ENCODE data around the gene GRB10. TPM values are rescaled to one million over a fixed set of nuclear protein-coding genes. Genes with fewer than 3 reads are reported as not detected.

GRB10 gene
- total RNA-seq, 1 donor from 2014 or later, result not detected

- POLR2A ChIA-PET, result no interaction called here
- Mint-ChIP-seq H3K36me3 (ENCODE audit: low read depth) (no peaks in the 10 kb centered on the region), H3K9me3 (no peaks in the 10 kb centered on the region), H3K27ac (no peak overlapping the region), H3K27me3 (peaks cover 14% of the 10 kb centered on the region), H3K4me3 (no peak overlapping the region), H3K4me1 (peaks cover 28% of the 10 kb centered on the region)
- DNase-seq, result no peak
- ATAC-seq (ENCODE audit: low read depth), result no peak
- CTCF ChIA-PET, result no interaction called here
- TF ChIP-seq CTCF (IDR thresholded peaks at IDR 0.05), result no peak
- intact Hi-C loops (cut with micrococcal nuclease), result no loop called here
Measured at GRCh38 chr7:50666124-50666496, 116.6 kb downstream of the GRB10 start.

- Mint-ChIP-seq H3K4me1 (peaks cover 33% of the 10 kb centered on the region), H3K27me3 (peaks cover 14% of the 10 kb centered on the region), H3K4me3 (no peak overlapping the region), H3K36me3 (ENCODE audit: low read depth) (no peaks in the 10 kb centered on the region), H3K27ac (no peak overlapping the region), H3K9me3 (no peaks in the 10 kb centered on the region)
- POLR2A ChIA-PET, result no interaction called here
- intact Hi-C loops (cut with micrococcal nuclease), result no loop called here
- ATAC-seq (ENCODE audit: low read depth) (no peak), DNase-seq (no peak)
- no peak for TF ChIP-seq CTCF (IDR thresholded peaks at IDR 0.05)
- CTCF ChIA-PET, result no interaction called here
Measured at GRCh38 chr7:50665403-50666123, 117.1 kb downstream of the GRB10 start.

GRCh38 chr7:50664937-50665336 lies 117.8 kb downstream of the GRB10 start:
- Mint-ChIP-seq H3K27ac (no peak overlapping the region), H3K36me3 (ENCODE audit: low read depth) (no peaks in the 10 kb centered on the region), H3K9me3 (no peaks in the 10 kb centered on the region), H3K27me3 (peaks cover 14% of the 10 kb centered on the region), H3K4me3 (no peak overlapping the region), H3K4me1 (peaks cover 40% of the 10 kb centered on the region)
- no peak for TF ChIP-seq CTCF (IDR thresholded peaks at IDR 0.05)
- ChIA-PET CTCF (no interaction called here), POLR2A (no interaction called here)
- intact Hi-C loops (cut with micrococcal nuclease), result no loop called here
- ATAC-seq (ENCODE audit: low read depth) (no peak), DNase-seq (no peak)

- CTCF ChIA-PET, result no interaction called here
- H3K36me3 Mint-ChIP-seq (ENCODE audit: low read depth), result no peaks in the 10 kb centered on the region
- intact Hi-C loops (cut with micrococcal nuclease), result no loop called here
- no peak overlapping the region for H3K4me3 Mint-ChIP-seq
- H3K27ac Mint-ChIP-seq, result no peak overlapping the region
- POLR2A ChIA-PET, result no interaction called here
- peaks cover 14% of the 10 kb centered on the region for H3K27me3 Mint-ChIP-seq
- DNase-seq (no peak), ATAC-seq (ENCODE audit: low read depth) (no peak)
- no peaks in the 10 kb centered on the region for H3K9me3 Mint-ChIP-seq
- no peak for TF ChIP-seq CTCF (IDR thresholded peaks at IDR 0.05)
- peaks cover 43% of the 10 kb centered on the region for H3K4me1 Mint-ChIP-seq
Measured at GRCh38 chr7:50664461-50664922, 118.2 kb downstream of the GRB10 start.

GRCh38 chr7:50663396-50664102 lies 119.1 kb downstream of the GRB10 start:
- ATAC-seq (ENCODE audit: low read depth), result no peak
- Mint-ChIP-seq H3K4me1 (peaks cover 43% of the 10 kb centered on the region), H3K4me3 (no peak overlapping the region), H3K27me3 (peaks cover 10% of the 10 kb centered on the region), H3K36me3 (ENCODE audit: low read depth) (no peaks in the 10 kb centered on the region), H3K27ac (no peak overlapping the region), H3K9me3 (no peaks in the 10 kb centered on the region)
- intact Hi-C loops (cut with micrococcal nuclease), result no loop called here
- ChIA-PET CTCF (no interaction called here), POLR2A (no interaction called here)
- no peak for TF ChIP-seq CTCF (IDR thresholded peaks at IDR 0.05)
- no peak for DNase-seq

Data from activated B cell treated with CpG ODN at 0.5 μM for 24 hours (primary cell).